GM12872 (cell line): Measurements from ENCODE around the gene MKRN3.

Experiments
- CTCF ChIP-seq: IDR thresholded peaks from 3 replicates; pipeline ENCODE4 v1.5.1; 2011; ENCODE audit warnings: low read depth, mild to moderate bottlenecking, low read length, moderate library complexity; ENCODE audit not compliant: insufficient read depth

MKRN3 gene

GRCh38 chr15:23565395-23566070 is at the start of gene MKRN3:
TSS of gene MKRN3 (plus strand) at chr15:23565674. CDS start at chr15:23565783, 109 bp downstream.
- no peak for TF ChIP-seq CTCF

GRCh38 chr15:23516866-23517265 is 48.6 kb upstream of the MKRN3 start:
- no peak for TF ChIP-seq CTCF

GRCh38 chr15:23518104-23518503 is 47.4 kb upstream of the MKRN3 start:
- no peak for TF ChIP-seq CTCF

- TF ChIP-seq CTCF = no peak
Measured at GRCh38 chr15:23524816-23525215, 40.7 kb upstream of the MKRN3 start.

GRCh38 chr15:23529891-23530290 is 35.6 kb upstream of the MKRN3 start:
- TF ChIP-seq CTCF = no peak

GRCh38 chr15:23532024-23532423 is 33.5 kb upstream of the MKRN3 start:
- no peak for TF ChIP-seq CTCF

- TF ChIP-seq CTCF = no peak
Measured at GRCh38 chr15:23536659-23537058, 28.8 kb upstream of the MKRN3 start.
